ENCODE measurements around the gene NVL. TPM values are rescaled to one million over a fixed set of nuclear protein-coding genes. Genes with fewer than 3 reads are reported as not detected.

Gene NVL
- total and polyA plus RNA-seq, 8 donors, result 9.6 to 35.9 (median 12.3) TPM

GRCh38 chr1:224329484-224329841 lies 509 bp downstream of the NVL start:
- Histone ChIP-seq H3K9me3 (no peaks in the 10 kb centered on the region), H3K4me3 (peak overlapping the region; percentile 62 to 89 (median 82)), H3K27ac (peak overlapping the region; percentile 91 to 94 (median 92)), H3K27me3 (no peaks in the 10 kb centered on the region), H3K4me1 (peaks cover 9 to 21% (median 15%) of the 10 kb centered on the region in 3 donors), H3K36me3 (no peaks in the 10 kb centered on the region)
- 0 to 1% methylated on average over 7 of the region's 7 CpGs for WGBS, 2 donors
- intact Hi-C loops (cut with DNase I), result loop anchor here in 1 of 3 donors (10.0 kb wide), 1 partner anchor 205 kb away; no protein-coding TSS in a partner anchor
- TF ChIP-seq CTCF (IDR thresholded peaks at IDR 0.05), result no peak
- no peak for FAIRE-seq
- DNase-seq, result no peak
- ATAC-seq, result no peak

- no peaks in the 10 kb centered on the region for H3K9me3 ChIP-seq
- no peak for FAIRE-seq
- H3K27ac ChIP-seq, result no peak overlapping the region
- no peaks in the 10 kb centered on the region for H3K27me3 ChIP-seq
- no peak for ATAC-seq
- H3K4me1 ChIP-seq, result peaks cover 9 to 21% (median 15%) of the 10 kb centered on the region in 3 donors
- H3K4me3 ChIP-seq, result peak overlapping the region in 1 of 4 donors; percentile 62
- intact Hi-C loops (cut with DNase I), result loop anchor here in 1 of 3 donors (10.0 kb wide), 1 partner anchor 204 kb away; no protein-coding TSS in a partner anchor
- DNase-seq, result no peak
- TF ChIP-seq CTCF (IDR thresholded peaks at IDR 0.05), result no peak
- WGBS, 2 donors, result 64 to 68% methylated on average over 6 of the region's 6 CpGs
- no peaks in the 10 kb centered on the region for H3K36me3 ChIP-seq
These were observed 1.3 kb downstream of the NVL start for GRCh38 chr1:224328644-224329043.

GRCh38 chr1:224325959-224326358 lies 4.0 kb downstream of the NVL start:
- no peak for TF ChIP-seq CTCF (IDR thresholded peaks at IDR 0.05)
- Histone ChIP-seq H3K27ac (no peak overlapping the region), H3K9me3 (no peaks in the 10 kb centered on the region), H3K27me3 (no peaks in the 10 kb centered on the region), H3K4me1 (peaks cover 6 to 18% (median 12%) of the 10 kb centered on the region in 3 donors), H3K4me3 (no peak overlapping the region), H3K36me3 (no peaks in the 10 kb centered on the region)
- 19 to 33% methylated on average over 1 of the region's 1 CpG for WGBS, 2 donors
- FAIRE-seq (no peak), DNase-seq (no peak), ATAC-seq (no peak)
- intact Hi-C loops (cut with DNase I), result loop anchor here in 1 of 3 donors (10.0 kb wide), 1 partner anchor 201 kb away; no protein-coding TSS in a partner anchor

- intact Hi-C loops (cut with DNase I), result loop anchor here in 1 of 3 donors (10.0 kb wide), 1 partner anchor 197 kb away; no protein-coding TSS in a partner anchor
- FAIRE-seq, result no peak
- no peak for DNase-seq
- Histone ChIP-seq H3K27ac (no peak overlapping the region), H3K36me3 (no peaks in the 10 kb centered on the region), H3K9me3 (no peaks in the 10 kb centered on the region), H3K4me1 (peaks cover 0 to 5% (median 0%) of the 10 kb centered on the region in 3 donors), H3K27me3 (no peaks in the 10 kb centered on the region), H3K4me3 (no peak overlapping the region)
- WGBS, 2 donors, result 97 to 98% methylated on average over 2 of the region's 2 CpGs
- no peak for ATAC-seq
- TF ChIP-seq CTCF (IDR thresholded peaks at IDR 0.05), result no peak
These were observed 8.3 kb downstream of the NVL start for GRCh38 chr1:224321706-224322105.

GRCh38 chr1:224317383-224318045 lies 12.5 kb downstream of the NVL start:
- intact Hi-C loops (cut with DNase I), result no loop called here
- ATAC-seq (no peak), DNase-seq (no peak), FAIRE-seq (peak; percentile 67)
- Histone ChIP-seq H3K4me3 (no peak overlapping the region), H3K36me3 (peaks cover 0 to 7% (median 0%) of the 10 kb centered on the region in 3 donors), H3K9me3 (no peaks in the 10 kb centered on the region), H3K27ac (no peak overlapping the region), H3K27me3 (no peaks in the 10 kb centered on the region), H3K4me1 (no peaks in the 10 kb centered on the region)
- no peak for TF ChIP-seq CTCF (IDR thresholded peaks at IDR 0.05)
- WGBS, 2 donors, result 62 to 71% methylated on average over 4 of the region's 4 CpGs
